NCI-H2196 treated with DMSO at 0.1 percent for 48 hours (cell line): ENCODE results near the gene RGPD5.
"Not testable (repeated sequence)": the region's sequence is repeated elsewhere in the genome, so short reads cannot be mapped to it uniquely, and the experiment has no call there.

Source experiments
- DNase-seq: peaks from one replicate; lab custom pipeline; 2025; ENCODE audit not compliant: unreplicated experiment; lab: John Stamatoyannopoulos, UW

The RGPD5 gene

DNA sequence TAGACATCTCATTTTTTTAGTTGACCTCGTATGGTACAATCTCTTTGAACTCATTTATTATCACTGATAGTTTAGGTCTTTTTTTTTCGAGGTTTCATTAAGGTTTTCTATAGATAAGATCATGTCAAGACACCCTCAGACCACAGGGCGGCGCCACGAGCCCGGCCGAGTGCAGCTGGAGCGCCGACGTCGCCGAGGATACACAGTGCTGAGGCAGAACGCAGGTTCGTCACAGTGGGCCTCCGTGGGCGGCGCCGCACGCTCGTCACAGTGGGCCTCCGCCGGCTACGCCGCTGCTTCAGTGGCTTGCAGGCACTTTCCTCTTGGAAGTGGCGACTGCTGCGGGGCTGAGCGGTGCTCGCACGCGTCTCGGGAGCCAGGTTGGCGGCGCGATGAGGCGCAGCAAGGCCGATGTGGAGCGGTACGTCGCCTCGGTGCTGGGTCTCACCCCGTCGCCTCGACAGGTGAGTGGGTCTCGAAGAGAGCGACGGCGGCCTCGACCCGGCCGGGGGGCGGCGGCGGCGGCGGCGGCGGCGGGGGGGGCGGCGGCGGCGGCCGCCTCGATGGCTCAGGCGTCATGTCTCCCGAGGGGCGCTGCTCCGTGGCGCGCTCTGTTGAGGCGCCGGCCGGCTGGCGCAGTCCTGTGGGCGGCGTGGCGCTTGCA, at the start of gene RGPD5:
RGPD5 (plus strand) TSS at position 232 of the 664 bp plus-strand sequence; CDS start at position 393, 161 bp downstream.
- not testable (repeated sequence) for DNase-seq

DNA sequence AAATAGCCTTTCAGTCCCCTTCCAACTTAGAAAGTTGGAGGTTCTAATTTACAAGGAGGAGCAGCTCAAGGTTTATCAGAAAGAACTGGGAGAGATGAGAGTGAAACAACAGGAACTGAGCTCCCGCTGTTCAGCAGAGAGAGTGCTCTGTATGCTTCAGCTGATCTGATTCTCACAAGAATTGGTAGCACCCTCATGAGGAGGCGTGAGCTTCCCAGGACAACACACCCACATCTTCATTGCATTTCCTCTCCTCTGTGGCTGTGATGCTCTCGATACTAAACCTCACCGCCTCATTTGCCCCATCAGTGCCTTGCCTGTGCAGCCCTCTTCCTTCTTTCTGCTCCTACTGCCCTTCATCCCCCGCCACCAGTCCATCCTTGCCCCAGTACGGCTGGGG, 42.5 kb upstream of the RGPD5 start:
- not testable (repeated sequence) for DNase-seq

DNA sequence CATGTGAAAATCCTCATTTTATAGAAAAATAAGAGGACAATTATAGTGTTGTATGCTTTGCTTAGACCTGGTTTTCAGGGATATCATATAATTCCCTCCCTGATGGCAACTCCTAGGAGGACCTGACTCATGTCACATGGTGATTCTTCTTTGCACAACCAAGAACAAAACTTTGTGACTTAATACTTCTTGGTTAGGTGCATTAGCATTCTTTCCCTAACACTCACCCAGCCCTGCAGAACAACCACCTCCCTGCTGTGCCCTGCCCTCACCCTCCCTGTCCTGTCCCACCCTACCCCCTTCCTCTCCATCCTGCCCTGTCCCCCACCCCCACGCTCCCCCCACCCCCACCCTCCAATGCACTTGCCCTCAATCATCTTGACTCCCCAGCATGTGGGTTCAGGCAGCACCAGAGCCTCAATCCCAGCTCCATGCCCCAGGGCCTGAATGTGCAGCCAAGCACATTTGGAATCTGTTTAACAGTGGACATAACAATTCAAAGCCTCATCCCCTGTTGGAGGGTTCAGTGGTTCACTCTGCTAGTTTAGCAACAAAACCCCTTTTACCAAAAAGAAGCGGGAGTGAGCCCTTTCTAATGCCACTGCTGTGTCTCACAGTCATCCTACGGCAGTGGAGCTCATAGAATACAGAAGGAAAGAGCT, 36.8 kb upstream of the RGPD5 start:
- DNase-seq, result not testable (repeated sequence)

DNA sequence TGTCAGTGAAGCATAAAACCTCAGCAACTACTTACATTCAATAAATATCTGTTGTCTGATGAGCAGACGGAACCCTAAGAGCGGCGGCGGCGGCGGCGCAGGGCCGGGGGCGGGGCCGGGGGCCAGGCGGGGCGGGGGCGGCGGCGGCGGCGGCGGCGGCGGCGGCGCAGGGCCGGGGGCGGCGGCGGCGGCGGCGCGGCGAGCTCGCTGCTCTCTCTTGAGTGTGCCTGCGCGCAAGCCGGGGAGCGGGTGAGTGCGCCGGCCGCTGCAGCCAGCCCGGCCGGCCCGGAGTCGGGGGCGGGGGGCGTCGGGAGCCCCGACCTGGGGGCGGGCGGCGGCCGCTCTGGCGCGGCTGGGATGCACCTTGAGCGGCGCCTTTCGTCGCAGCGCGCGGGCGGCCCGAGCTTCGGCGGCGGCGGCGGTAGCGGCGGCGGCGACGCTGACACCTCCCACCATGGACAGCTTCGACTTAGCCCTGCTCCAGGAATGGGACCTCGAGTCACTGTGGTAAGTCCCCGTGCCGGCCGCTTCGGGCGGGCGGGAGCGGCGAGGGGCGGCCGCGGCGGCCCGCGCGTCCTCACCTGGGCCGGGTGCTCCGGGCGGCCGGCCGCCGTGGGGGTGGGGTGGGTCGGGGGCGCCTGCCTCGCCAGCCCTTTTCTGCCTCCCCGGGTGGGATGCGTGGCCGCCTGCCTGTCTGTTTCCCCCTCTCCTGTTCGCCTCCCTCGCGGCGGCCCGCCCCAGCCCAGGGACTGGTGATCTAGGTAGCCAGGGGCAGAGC, 33.7 kb upstream of the RGPD5 start:
- not testable (repeated sequence) for DNase-seq

DNA sequence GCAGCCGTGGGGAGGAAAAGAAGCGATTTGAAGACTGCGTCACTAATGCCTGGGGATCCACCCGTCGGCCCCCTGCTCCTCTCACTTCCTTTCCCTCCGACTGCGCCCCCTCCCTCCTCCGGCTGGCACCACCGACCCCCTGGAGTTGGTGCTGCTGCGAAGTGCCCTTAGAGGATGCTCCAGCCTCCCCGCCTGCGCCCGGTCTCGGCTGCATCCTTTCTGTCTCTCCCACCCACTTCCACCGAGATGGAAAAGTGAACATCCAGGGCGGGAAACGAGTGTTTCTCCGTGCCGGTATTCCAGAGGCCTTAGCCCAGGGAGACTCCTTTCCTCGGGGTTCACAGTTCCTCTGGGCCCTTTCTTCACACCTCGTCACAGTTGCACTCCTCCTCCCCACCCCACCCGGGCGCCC, 33.1 kb upstream of the RGPD5 start:
- DNase-seq, result not testable (repeated sequence)

DNA sequence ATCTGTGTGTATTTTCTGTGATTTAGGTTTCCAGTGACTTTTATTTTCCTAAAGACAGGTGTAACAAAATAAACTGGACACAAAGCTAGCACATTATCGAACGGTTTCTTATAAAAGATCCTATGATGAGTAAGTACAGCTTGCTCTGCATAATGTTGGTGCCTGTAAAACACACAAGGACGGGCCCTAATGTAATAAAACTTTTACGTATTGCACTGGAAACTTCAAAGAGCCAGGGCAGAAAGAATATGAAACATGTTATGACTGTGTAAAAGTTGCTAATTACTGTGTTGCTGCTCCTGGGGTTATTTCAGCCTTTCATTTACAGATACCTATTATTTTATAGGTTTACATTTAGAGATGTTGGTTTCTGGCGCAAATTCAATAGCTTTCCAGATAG, 32.1 kb upstream of the RGPD5 start:
- DNase-seq, result not testable (repeated sequence)

DNA sequence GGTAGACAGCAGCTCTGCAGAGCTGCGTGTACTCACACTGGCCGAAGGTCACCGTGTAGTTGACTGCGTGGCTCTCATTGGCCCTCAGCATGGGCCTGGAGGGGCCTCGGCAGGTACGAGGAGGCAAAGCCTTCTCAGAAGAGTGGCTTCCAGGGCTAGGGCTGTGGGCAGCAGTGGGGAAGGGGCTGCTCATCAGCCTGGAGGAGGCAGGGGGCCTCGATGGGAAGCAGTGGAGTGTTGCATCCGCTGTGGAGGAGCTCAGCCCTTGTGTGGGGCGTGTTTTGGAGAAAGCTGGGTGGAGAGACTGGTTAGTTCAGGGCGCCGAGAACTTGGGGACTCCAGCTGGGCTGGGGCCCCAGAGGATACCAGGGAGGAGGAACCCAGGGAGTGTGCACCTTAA, 28.0 kb upstream of the RGPD5 start:
- DNase-seq, result not testable (repeated sequence)

DNA sequence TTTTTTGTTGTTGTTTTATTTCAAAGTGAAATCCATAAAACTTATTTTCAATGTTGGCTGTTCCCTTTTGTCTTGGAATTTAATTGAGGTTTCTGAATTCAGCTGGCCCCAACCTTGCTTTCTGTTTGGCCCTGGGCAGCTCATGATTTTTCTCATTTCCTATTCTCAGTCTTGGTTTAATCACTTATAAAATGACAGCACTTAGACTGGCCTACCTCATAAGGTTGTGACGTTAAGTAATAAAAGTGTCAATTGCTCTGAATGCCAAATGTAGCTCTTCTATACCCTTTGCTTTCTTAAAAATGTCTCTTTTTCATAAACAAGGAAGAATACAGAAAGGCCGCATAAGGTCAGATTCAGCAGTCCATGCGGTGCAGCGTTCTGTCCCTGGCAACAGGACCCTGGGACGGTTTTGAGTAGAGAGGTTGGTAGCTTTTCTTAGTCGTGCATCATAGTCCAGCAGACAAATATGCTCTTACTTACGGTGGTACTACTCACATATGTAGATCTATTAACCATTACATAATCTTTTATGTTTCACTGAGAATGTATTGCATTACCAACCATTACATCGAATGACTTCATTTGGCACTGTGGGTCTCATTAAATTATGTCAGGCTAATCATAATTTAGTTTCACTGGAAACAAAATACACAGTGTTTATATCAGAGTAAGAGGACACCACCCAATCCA, 27.1 kb upstream of the RGPD5 start:
- DNase-seq, result not testable (repeated sequence)

DNA sequence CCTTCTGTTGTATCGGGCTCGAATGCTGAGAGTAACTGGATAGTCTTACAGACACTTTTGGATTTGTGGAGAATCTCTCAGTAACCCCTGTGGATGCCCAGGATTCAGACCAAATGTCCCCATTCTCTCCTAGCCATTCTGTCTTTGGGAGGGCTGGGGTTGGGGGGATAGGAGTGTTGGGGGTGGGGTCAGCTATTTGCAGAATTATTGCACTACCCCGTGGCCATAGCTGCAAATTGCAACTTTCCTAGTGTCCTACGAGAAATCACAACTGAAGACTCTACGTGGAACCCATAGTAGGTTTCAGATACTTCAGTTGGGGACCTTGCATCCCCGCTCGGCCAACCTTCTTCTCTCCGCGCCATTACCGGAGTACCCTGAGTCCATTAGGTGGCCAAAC, 25.2 kb upstream of the RGPD5 start:
- not testable (repeated sequence) for DNase-seq

DNA sequence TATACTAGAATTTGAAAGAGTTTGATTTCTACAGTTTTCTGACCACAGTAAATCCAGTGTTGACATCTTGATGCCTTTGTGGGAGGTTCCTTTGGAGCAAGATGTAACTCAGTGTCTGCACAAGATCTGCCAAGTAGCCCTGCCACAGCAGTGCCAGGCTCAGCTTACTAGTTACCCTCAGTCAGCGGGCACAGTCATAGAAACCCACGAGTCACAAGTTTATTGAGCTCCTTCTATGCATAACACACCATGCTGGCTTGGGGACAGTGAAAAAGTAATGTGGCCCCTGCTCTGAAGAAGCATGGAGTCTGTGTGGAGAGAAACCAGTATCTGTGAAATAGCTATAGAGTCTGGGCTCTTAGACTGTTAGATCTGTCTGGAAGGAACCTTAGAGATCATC, 15.0 kb upstream of the RGPD5 start:
- DNase-seq, result not testable (repeated sequence)

DNA sequence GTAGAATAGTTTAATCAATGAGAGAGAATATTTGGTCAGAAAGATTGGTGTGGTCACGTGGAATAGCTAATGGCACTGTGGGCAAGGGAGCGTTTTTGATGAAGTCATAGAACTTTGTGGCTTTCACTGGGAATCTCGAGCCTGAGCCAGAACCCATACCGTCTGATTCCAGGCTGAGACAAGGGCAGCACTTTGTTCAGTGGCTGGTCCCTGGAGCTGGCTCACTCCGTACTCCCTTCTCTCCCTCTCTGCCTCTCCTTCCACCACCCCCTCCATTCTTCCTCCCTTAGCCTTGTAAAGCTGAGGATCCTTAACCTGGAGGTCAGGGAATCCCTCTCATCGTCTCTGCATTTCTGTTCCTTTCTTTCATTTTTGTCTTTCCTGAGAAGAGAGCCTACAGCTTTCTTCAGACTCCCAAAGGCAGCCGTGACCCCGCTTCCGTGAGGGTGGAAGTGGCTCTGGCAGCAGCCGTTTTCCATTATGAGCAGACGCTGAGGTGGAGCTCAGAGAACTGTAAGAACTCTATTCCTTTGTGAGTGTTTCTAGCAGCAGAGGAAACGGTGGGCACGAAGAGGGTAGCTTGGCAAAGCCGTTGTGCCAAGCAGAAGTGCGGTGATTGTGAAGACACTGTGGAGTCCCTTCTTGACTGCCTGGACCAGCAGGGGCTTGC, 12.8 kb upstream of the RGPD5 start:
- not testable (repeated sequence) for DNase-seq

DNA sequence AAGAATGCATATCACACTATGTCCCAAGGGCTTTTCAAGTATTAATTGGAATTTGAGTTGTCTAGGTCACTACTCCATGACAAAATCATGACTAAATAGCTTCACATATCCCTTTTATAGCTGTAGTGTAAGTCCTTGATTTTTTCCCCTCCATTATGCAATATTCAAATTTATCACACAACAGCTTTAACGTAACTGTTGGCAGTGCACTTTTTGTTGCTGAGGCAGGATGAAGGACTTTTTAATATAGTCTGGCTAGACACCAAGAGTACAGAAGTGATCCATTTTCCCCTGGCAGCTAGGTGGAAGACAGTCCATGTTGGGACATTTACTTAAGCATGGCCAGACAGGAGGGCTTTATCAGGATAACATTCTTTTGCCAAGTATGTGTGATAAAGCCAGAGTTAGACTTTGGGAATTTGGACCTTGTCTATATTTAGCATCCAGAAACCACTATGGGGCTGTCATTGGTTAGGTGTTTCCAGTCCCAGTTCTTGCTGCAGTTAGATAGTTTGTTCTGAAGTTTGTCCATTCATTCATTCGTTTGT, 11.6 kb upstream of the RGPD5 start:
- DNase-seq, result not testable (repeated sequence)

DNA sequence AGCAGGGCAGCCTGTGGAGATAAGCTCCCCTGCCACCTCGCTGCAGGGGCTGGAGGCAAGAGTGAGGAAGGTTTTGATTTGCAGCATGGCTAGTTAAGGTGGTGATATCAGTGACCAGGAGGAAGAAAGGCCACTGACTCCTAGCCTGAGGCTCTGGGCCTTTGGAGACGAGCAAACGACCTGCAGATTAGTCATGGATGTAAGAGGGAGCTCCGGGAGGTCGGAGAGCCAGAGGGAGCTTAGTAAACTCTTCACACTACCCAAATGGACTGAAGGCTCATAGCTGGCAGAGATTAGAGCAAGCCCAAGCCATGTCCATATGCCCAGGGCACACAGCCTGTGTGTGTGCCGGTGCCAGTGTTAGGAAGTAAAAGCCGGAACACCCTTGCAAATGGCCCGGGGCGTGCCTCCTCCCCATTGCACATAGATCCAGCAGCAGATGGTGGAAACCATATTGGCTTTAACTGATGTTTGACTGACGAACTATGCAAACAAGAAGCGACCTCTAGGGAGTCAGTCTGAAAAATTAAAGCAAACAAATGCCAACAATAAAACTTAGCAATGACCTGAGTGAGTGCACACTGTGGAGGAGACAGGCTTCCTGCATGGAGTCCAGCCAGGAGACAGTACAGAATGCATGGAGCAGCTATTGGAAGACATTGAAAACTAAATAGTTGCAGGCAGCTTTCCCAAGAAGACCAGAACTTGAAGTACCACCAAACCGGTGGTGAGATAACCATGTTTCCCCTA, 2.4 kb upstream of the RGPD5 start:
- DNase-seq, result not testable (repeated sequence)

DNA sequence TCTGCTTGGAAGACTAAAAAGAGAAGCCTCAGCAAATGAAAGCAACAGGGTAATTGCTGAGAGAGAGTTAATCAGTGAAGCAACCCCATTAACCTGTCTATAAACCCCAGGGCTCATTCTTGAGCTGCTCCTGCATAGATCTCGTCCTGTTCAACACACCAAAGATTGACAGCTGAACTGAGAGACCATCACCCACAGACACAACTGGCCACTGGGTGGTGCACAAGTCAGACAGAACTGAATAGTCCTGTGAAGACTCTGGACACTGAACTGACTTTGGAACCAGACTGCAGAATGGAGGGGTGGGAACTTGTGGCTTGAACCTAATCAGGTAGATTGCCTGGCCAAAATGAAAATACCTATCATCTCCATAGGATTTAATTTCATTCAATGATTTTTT, 1.4 kb upstream of the RGPD5 start:
- DNase-seq, result not testable (repeated sequence)

DNA sequence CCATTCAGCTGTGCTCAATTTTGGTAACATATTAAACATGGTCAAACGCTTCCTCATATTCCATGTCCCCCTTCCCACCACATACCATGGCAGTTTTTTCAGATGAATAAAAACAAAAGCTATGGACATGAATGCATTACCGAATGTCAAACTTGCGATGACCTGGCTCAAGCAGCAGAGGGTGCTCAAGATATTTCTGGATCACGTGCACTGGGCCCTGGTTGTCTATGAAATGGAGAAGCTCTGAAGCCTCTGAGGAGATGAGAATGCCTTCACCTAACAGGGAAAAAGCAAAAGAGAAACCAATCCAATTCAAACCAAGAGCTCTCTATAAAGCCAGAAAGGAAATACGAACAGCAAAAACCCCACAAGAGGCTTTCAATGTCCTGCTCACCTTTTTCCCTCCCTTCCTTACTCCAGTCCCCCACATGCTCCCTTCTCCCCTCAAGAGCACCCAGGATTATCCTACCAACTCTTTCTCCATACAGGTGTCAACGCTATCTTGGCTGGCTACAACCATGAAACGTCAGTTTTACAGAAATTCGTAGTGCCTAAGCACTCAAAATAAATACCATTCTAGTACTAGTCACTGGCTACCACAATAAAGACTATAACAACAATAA, 77.1 kb downstream of the RGPD5 start:
- DNase-seq, result not testable (repeated sequence)

DNA sequence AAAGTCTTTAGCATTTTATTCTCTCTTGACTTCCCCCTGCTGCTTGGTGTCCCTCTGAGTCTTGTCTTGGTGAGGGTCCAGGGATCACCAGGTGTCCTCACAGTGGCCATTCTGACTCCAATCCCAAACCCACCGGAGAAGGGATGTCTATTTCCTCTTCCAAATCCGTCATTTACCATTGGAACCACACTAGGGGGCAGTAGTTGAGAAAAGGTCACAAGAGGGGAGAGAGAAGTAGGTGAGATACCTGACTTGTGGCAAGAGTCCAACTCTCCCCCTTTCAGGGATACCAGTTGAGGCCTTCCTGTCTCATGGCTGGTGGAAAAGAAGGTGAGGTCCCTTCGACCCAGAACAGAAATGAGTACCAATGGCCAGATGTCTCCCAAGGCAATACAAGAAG, 82.5 kb downstream of the RGPD5 start:
- not testable (repeated sequence) for DNase-seq

DNA sequence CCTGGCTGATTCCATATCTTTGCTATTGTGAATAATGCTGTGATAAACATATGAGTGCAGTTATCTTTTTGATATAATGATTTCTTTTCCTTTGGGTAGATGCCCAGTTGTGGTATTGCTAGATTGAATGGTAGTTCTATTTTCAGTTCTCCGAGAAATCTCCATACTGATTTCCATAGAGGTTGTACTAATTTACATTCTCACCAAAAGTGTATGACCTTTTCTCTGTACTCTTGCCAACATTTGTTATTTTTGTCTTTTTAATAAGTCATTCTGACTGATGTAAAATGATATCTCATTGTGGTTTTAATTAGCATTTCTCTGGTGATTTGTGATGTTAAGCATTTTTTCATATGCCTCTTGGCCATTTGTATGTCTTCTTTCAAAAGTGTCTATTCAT, 88.0 kb downstream of the RGPD5 start:
- not testable (repeated sequence) for DNase-seq

DNA sequence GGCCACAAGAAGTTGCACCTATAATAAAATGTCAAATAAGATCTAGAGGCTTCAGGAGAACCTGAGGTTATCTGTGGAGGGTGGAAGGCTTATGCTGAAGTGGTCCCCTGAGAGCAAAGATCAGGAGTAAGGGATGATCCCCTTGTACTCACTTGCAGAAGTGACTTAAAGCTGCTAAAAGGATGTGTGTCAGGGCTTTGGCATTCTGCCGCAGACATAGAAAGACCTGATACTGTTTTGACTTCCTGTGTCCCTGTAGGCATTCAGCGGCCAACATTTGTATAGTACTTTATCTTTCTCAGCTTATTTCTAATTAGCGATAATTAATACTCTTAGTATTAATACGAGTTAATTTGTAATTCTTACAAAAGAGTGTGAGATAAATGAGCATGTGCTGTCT, 94.3 kb downstream of the RGPD5 start:
- not testable (repeated sequence) for DNase-seq

DNA sequence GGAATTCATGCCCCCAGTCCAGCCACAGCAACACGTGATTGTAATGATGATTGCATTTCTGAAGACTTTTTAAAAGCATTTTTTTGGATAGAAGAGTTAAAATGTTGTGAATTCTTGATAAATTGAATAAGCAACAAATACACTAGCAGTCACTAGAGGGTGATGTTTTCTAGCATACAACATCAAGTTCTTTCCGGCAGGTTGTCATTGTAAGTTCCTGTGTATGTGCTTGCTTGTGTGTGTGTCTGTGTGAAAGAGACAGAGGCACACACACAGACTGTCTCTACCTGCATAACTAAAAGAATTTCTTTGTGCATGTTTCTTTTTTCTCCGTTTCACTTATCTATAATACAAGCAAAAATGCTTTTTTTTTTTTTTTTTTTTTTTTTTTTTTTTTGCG, 95.8 kb downstream of the RGPD5 start:
- DNase-seq, result not testable (repeated sequence)
